SK-N-SH treated with all-trans-retinoic acid at 6 μM for 48 hours (cell line): Measurements from ENCODE around the gene IGFL4.

ENCODE experiments used
- ATAC-seq: fragments of 200-7000 bp; cut with Tn5 transposase; 3 replicates; pipeline ENCODE4 v1.9.1; 2020; ENCODE audit warnings: mild to moderate bottlenecking, moderate library complexity
- ARNTL ChIP-seq: fragments of 450-650 bp; formaldehyde crosslinking; IDR thresholded peaks from 2 replicates; pipeline ENCODE4 v1.5.0; 2020; ENCODE audit warnings: low read depth, mild to moderate bottlenecking, moderate library complexity, borderline replicate concordance
- CSDC2 ChIP-seq: fragments of 250-450 bp; sonication (Bioruptor Pico); IDR thresholded peaks from 2 replicates; pipeline ENCODE4 v1.5.0; 2020; ENCODE audit warnings: mild to moderate bottlenecking, moderate library complexity
- ESRRG ChIP-seq: fragments of 250-450 bp; sonication (Bioruptor Pico); IDR thresholded peaks from 2 replicates; pipeline ENCODE4 v1.6.1; 2021; ENCODE audit warnings: mild to moderate bottlenecking
- GLIS3 ChIP-seq: fragments of 250-450 bp; sonication (Bioruptor Pico); IDR thresholded peaks from 2 replicates; pipeline ENCODE4 v1.5.0; 2020; ENCODE audit warnings: mild to moderate bottlenecking, moderate library complexity
- ISL1 ChIP-seq: fragments of 250-450 bp; sonication (Bioruptor Pico); IDR thresholded peaks from 2 replicates; pipeline ENCODE4 v2.1.2; 2022; ENCODE audit warnings: mild to moderate bottlenecking, moderate library complexity
- PPARA ChIP-seq: fragments of 250-450 bp; sonication (Bioruptor Pico); IDR thresholded peaks from 2 replicates; pipeline ENCODE4 v1.5.0; 2020; ENCODE audit warnings: mild to moderate bottlenecking, borderline replicate concordance
- RARB ChIP-seq: fragments of 250-450 bp; sonication (Bioruptor Pico); IDR thresholded peaks from 2 replicates; pipeline ENCODE4 v1.8.0; 2021; ENCODE audit warnings: mild to moderate bottlenecking, moderate library complexity
- ZFP3 ChIP-seq: fragments of 250-450 bp; sonication (Bioruptor Pico); IDR thresholded peaks from 2 replicates; pipeline ENCODE4 v1.5.0; 2020; ENCODE audit warnings: mild to moderate bottlenecking, moderate library complexity
- ZNF565 ChIP-seq: fragments of 450-650 bp; formaldehyde crosslinking; conservative IDR thresholded peaks from 2 replicates; pipeline ENCODE4 v1.5.0; 2020; ENCODE audit warnings: low read depth, mild to moderate bottlenecking, moderate library complexity
- ZNF70 ChIP-seq: fragments of 450-650 bp; formaldehyde crosslinking; IDR thresholded peaks from 2 replicates; pipeline ENCODE4 v1.5.0; 2020; ENCODE audit warnings: mild to moderate bottlenecking, moderate library complexity
- TF ChIP-seq, protein P1 (sequence below): fragments of 250-450 bp; sonication (Bioruptor Pico); IDR thresholded peaks from 2 replicates; pipeline ENCODE4 v1.5.0; 2020; ENCODE audit warnings: mild to moderate bottlenecking, moderate library complexity

Gene IGFL4

DNA sequence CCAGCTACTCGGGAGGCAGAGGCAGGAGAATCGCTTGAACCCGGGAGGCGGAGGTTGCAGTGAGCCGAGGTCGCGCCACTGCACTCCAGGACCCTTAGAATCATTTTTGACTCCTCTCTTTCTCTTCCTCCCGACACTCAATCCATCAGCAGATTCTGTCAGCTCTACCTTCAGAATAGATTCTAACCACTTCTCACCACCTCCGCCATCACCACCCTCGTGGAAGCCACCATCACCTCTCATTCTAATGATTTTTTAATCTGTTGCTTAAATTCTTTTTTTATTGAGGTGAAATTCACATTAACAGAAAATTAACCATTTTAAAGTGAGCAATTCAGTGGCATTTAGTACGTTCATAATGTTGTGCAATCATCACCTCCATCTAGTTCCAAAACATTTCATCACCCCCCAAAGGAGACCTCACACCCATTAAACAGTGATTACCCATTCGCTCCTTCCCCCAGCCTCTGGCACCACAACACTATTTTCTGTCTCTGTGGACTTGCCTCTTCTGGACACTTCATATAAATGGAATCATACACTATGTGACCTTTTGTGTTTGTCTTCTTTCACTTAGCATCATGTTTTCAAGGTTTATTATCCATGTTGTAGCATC, 50.6 kb downstream of the IGFL4 start:
- TF ChIP-seq CSDC2 (CRISPR knock-in tag) (no peak), ARNTL (no peak), PPARA (CRISPR knock-in tag) (no peak), ZFP3 (CRISPR knock-in tag) (no peak), ESRRG (no peak), RARB (no peak), ISL1 (CRISPR knock-in tag) (no peak), ZNF70 (CRISPR knock-in tag) (no peak), GLIS3 (CRISPR knock-in tag) (no peak), ZNF565 (CRISPR knock-in tag) (no peak)
- TF ChIP-seq, protein P1, sequence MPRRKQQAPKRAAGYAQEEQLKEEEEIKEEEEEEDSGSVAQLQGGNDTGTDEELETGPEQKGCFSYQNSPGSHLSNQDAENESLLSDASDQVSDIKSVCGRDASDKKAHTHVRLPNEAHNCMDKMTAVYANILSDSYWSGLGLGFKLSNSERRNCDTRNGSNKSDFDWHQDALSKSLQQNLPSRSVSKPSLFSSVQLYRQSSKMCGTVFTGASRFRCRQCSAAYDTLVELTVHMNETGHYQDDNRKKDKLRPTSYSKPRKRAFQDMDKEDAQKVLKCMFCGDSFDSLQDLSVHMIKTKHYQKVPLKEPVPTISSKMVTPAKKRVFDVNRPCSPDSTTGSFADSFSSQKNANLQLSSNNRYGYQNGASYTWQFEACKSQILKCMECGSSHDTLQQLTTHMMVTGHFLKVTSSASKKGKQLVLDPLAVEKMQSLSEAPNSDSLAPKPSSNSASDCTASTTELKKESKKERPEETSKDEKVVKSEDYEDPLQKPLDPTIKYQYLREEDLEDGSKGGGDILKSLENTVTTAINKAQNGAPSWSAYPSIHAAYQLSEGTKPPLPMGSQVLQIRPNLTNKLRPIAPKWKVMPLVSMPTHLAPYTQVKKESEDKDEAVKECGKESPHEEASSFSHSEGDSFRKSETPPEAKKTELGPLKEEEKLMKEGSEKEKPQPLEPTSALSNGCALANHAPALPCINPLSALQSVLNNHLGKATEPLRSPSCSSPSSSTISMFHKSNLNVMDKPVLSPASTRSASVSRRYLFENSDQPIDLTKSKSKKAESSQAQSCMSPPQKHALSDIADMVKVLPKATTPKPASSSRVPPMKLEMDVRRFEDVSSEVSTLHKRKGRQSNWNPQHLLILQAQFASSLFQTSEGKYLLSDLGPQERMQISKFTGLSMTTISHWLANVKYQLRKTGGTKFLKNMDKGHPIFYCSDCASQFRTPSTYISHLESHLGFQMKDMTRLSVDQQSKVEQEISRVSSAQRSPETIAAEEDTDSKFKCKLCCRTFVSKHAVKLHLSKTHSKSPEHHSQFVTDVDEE (CRISPR knock-in tag), result no peak

More for the DNA sequence above, 50.6 kb downstream of the IGFL4 start:
- ATAC-seq, result no peak
